HG03103 (cell line): ENCODE data around the gene EIF2AK3.
"Not testable (repeated sequence)": the region's sequence is repeated elsewhere in the genome, so short reads cannot be mapped to it uniquely, and the experiment has no call there.

Source experiments
- ATAC-seq: cut with Tn5 transposase; IDR thresholded peaks from one replicate; pipeline ENCODE4 v1.9.1; 2021; ENCODE audit warnings: low read depth; ENCODE audit not compliant: unreplicated experiment

The EIF2AK3 gene

DNA sequence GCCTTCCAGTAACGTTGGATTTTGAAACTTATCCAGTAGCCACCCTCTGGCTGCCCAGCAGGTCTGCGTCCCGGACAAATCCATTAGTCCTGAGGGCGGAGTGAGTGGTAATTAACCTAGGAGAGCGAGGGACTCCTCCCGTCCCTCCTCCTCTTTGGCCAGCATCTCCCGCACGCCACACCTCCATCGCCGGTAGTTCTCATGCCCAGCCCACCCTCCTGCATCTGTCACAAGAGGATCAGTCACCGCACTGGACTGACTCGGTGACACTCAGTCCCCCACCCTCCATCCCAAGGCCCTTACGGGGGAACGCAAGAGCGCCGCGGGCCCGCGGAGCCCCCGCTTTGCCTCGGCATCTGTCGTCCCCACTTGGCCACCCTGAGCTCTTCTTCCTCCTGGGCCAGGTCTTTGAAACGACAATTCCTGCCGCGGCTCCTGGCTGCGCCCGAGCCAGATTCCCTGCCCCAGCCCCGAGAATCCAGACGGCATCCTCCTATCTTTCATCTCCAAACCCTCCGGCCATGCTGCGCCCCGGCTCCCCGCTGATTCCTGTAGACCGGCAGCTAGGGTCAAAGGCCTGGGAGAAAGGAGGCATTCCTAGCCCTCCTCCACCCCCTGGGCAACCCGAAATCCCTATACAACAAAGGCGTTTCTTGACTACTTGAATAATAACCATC lies 77.5 kb downstream of the EIF2AK3 start:
- ATAC-seq, result no peak

DNA sequence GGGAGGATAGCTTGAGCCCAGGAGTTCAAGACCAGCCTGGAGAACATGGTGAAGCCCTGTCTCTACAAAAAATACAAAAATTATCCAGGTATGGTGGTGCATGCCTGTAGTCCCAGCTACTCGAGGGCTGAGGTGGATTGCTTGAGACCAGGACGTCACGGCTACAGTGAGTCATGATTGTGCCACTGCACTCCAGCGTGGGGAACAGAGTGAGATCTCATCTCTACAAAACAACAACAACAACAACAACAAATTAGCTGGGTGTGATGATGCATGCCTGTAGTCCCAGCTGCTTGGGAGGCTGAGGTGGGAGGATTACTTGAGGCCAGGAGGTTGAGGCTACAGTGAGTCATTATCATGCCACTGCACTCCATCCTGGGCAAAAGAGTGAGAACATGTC lies 81.0 kb downstream of the EIF2AK3 start:
- ATAC-seq, result not testable (repeated sequence)

DNA sequence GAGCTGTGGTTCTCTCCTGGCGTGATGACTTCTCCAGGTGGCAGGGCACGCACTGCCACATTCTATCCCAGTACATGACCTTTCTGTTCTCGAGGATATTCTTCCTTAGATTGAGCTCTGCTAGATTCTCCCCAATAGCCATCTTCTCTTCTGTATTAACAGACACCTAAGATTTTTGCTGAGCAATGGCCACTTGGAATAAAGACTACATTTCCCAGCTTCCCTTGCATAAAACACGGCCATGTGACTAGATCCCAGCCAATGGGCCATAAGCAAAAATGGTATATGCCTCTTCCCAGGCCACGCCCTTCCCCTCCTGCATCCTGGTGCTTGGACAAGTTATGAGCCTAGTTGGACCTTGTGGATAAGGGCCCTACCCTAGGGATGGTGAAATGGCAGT lies 82.1 kb downstream of the EIF2AK3 start:
- no peak for ATAC-seq

DNA sequence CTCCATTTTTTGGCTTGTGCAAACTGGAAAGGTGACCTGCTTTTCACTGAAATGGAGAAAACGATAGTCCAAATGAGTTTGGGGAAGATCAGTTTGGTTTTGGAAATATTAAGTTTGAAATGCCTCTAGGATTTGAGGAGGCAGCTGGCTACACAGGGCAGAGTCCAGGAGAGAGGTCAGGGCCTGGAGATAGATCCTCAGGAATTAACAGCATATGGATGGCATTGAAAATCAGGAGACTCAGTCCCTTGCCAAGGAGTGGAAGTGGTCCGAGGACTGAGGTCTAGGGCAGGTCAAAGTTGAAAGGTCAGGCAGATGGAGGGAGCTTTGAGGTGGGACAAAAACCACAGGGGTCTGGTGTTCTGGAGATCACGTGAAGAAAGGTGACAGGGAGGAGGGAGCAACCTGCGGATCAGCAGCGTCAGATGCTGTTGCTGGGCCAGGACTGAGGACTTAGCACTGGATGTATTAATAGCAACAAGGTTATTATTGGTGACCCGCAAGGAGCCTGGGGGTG lies 83.7 kb downstream of the EIF2AK3 start:
- no peak for ATAC-seq

GRCh38 chr2:88542668-88543067 lies 84.6 kb downstream of the EIF2AK3 start:
- no peak for ATAC-seq

GRCh38 chr2:88540346-88540745 lies 86.9 kb downstream of the EIF2AK3 start:
- ATAC-seq, result no peak

DNA sequence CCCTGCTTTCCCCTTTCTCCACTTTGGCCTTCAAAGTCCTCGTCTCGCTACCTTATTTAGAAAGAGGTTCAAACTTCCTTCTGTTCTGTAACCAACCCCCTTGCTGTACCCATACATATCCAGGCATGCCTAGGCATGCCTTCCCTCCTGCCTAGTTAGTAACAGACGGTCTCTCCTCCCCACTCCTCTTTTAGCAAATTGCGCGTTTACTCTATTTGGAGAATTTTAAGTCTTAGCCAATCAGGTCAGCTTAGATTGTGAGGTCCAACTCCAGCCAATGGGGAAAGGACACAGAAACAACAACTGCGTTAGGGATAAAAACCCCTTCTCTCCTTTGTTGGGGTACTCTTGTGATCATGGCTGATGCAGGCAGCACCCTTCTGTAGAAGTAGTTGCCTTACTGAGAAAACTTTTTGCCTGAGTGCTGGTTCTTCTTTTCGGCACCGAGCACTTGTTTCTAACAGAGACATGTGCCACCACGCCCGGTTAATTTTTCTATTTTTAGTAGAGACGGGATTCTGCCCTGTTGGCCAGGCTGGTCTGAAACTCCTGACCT lies 88.8 kb downstream of the EIF2AK3 start:
- no peak for ATAC-seq

- ATAC-seq, result no peak
These were observed 89.6 kb downstream of the EIF2AK3 start for GRCh38 chr2:88537640-88538039.

DNA sequence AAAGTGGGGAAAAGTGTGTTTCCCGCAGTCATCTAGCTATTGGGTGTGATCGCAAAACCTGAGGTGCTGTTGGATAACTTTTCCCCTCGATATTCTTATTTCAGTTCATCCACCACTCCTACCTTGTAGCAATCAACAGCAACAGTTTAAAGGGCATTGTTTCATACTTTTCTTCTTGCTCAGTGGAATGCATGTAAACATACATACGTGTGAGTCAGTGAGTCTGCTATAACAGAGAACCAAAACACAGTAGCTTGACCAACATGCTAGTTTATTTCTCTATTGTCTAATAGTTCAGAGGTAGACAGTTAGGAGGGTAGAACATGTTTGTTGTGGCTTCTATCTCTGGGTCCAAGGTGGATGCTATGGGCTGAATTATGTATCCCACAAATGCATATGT lies 97.2 kb downstream of the EIF2AK3 start:
- no peak for ATAC-seq

DNA sequence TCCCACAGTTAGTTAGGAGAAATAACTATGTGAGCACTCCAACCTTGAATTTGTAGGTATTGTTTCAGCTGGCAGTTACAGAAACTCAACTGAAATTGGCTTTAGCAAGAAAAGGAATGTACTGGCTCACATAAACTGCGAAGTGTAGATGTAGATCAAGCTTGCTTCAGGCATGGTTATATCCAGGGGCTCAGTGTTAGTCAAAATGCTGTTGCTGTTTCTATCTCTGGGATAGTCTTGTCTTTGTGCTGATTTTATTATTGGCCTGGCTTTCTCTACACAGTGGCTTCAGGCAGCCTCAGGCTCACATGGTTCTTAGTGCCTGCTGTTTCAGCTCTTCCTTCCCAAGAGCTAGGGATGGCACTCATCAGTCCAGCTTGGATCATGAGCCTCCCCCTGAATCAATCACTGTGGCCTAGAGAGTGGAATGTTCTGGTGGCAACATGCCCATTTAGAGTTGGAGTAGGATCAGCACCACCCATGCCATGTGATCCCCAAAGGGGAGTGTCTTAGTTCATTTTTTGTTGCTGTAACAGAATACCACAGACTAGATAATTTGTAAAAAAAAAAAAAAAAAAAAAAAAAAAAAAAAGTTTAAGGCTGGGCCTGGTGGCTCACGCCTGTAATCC lies 105.7 kb downstream of the EIF2AK3 start:
- ATAC-seq, result no peak

- ATAC-seq, result no peak
These were observed 109.5 kb downstream of the EIF2AK3 start for GRCh38 chr2:88517759-88518201.
